Epithelial cell of proximal tubule (primary cell): ENCODE measurements around the gene NCKAP5L. TPM values are rescaled to one million over a fixed set of nuclear protein-coding genes. Genes with fewer than 3 reads are reported as not detected.

Source experiments
- DNase-seq: peaks from one replicate; pipeline ENCODE4 v3.0.0-alpha.2; 2011; ENCODE audit warnings: low read depth
- H3K4me3 ChIP-seq: 2 replicates; pipeline ENCODE4 v1.5.1; 2011; ENCODE audit warnings: low read depth, mild to moderate bottlenecking, low read length
- total RNA-seq: library from RNA; depleted of rRNA; stranded (reverse); fragments of >200 nt; gene quantifications from 2 replicates; pipeline ENCODE4 v1.2.3, GENCODE V29; 2015
- TF ChIP-seq, protein P1 (sequence below): conservative IDR thresholded peaks from 2 replicates; pipeline ENCODE4 v1.5.1; 2012; ENCODE audit warnings: low read depth, mild to moderate bottlenecking, low read length

NCKAP5L gene
- total RNA-seq, 1 donor from 2014 or later: 8.4 TPM

DNA sequence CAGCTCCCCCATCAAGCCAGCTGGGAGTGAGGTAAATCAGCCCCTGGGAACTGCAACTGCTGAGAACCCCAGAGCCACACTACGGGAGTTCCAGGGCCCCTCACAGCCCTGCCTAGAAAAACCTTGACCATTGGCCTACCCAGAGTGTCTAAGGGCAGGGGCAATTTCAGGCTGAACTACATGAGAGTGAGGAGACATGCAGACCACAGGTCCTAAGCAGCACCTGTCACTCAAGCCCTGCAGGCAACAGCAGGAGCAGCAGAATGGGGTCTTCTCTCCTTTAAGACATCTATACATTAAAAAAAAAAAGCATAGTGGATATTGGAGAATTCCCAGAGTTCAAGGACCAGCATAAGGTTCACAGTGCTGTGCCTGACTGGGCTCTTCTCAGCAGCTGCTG lies 4.9 kb downstream of the NCKAP5L start:
- TF ChIP-seq, protein P1, sequence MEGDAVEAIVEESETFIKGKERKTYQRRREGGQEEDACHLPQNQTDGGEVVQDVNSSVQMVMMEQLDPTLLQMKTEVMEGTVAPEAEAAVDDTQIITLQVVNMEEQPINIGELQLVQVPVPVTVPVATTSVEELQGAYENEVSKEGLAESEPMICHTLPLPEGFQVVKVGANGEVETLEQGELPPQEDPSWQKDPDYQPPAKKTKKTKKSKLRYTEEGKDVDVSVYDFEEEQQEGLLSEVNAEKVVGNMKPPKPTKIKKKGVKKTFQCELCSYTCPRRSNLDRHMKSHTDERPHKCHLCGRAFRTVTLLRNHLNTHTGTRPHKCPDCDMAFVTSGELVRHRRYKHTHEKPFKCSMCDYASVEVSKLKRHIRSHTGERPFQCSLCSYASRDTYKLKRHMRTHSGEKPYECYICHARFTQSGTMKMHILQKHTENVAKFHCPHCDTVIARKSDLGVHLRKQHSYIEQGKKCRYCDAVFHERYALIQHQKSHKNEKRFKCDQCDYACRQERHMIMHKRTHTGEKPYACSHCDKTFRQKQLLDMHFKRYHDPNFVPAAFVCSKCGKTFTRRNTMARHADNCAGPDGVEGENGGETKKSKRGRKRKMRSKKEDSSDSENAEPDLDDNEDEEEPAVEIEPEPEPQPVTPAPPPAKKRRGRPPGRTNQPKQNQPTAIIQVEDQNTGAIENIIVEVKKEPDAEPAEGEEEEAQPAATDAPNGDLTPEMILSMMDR: no peak
- DNase-seq: no peak
- H3K4me3 ChIP-seq: no peak overlapping the region

DNA sequence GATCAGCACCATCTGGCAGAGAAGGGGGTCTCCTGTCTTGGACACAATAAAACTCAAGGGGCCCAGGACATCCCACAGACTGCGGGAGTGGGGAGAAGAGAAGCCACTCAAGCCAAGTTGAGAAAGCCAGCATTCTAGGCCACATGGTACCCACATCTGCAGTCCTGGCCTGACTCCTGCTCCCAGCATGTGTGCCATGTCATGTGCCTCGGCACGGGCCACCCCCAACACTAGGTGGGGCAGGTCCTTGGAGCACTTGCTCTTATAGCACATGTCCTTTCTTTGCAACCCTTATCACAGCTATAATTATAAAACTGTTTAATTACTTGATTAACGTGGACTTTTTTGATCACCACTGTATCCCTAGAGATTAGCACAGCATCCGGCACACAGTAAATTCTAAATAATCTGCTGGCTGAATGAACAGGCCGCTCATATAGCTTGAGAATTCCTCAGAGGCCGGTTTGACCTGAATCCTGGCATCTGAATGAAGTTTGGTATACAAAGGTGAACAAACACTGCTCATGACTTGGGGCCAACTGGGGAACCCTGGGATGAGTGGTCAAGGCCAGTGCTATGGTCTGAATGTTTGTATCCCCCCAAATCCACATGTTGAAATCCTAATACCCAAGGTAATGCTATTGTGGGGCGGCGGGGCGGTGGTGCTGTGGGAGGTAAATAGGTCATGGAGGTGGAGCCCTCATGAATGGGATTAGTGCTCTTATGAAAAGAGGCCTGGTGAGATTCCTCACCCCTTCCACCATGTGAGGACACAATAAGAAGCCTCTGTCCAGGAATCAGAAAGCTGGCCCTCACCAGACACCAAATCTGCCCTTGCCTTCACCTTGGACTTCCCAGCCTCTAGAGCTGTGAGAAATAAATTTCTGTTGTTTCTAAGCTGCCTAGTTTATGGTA lies 6.6 kb downstream of the NCKAP5L start:
- H3K4me3 ChIP-seq: no peak overlapping the region
- no peak for DNase-seq
- TF ChIP-seq, protein P1: no peak

DNA sequence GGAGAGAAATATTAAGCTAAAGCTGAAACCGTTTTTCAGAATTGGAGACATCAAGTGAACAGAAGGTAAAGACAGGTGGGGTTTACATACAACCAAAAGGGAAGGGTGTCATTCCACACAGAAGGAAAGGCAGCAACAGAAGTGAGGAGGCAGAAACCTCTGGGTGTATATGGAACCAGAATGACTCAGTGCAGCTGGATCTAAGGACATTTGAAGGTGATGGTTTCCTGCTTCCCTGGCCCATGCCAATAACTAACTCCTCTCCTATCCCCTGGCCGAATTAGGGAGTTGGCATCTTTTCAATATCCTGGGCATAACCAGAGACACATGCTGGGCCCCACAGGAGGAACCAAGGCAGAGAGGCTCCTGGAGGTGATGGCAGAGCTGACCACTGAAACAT lies 8.4 kb downstream of the NCKAP5L start:
- TF ChIP-seq, protein P1: no peak
- no peak for DNase-seq
- H3K4me3 ChIP-seq: no peak overlapping the region

DNA sequence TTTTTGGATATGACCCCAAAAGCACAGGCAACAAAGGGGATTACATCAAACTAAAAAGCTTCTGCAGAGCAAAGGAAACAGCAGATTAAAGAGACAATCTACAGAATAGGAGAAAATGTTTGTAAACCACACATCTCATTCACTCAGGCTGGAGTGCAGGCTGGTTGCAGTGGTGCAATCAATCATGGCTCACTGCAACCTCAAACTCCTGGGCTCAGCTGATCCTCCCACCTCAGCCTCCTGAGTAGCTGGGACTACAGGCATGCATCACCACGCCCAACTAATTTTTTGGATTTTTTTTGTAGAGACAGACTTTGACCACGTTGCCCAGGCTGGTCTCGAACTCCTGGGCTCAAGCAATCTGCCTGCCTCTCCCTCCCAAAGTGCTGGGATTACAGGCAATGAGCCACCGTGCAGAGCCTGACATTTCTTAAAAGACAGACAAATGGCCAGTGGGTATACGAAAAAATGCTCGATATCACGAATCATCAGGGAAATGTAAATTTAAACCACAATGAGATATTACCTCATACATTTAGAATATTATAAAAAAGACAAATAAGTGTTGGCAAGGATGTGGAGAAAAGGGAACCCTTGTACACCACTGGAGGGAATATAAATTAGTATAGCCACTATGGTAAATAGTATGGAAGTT lies 9.8 kb downstream of the NCKAP5L start:
- H3K4me3 ChIP-seq: no peak overlapping the region
- TF ChIP-seq, protein P1: no peak
- no peak for DNase-seq

DNA sequence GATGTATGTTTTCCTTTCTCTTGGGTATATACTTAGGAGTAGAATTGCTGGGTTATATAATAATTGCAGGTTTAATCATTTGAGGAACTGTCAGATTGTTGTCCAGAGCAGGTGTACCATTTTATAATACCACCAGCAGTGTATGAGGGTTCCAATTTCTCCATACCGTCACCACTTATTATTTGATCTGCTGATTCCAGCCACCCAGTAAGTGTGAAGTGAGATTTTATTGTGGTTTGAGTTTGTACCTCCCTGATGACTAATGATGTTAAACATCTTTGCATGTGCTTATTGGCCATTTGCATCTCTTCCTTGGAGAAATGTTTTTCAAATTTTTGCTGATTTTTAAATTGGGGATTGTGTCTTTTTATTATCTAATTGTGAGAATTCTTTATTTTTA lies 15.1 kb downstream of the NCKAP5L start:
- TF ChIP-seq, protein P1: no peak
- no peak overlapping the region for H3K4me3 ChIP-seq
- no peak for DNase-seq

DNA sequence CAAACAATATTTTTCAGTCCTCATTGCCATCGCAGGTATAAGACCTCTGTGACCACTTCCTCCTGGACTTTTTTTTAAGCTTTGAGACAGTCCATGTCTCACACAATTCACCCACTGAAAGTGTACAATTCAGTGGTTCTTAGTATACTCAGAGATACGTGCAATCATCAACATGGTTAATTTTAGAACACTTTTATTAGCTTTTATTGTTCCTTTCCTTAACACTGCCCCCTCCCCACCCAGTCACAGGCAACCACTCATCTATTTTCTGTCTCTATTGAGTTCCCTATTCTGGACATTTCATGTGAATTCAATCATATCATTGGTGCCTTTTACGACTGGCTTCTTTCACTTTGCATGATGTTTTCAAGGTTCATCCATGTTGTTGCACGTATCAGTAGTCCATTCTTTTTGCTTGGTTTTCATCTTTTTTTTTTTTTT lies 16.2 kb downstream of the NCKAP5L start:
- H3K4me3 ChIP-seq: no peak overlapping the region
- TF ChIP-seq, protein P1: no peak
- DNase-seq: no peak
